NCI-H748 (cell line): Measurements from ENCODE around the gene DNAL4.
A peak's percentile ranks its signal among the peaks of the same experiment; 100 is the strongest.
"Not testable (repeated sequence)": the region's sequence is repeated elsewhere in the genome, so short reads cannot be mapped to it uniquely, and the experiment has no call there.

Source experiments
- DNase-seq: peaks from one replicate; lab custom pipeline; 2025; ENCODE audit not compliant: unreplicated experiment; lab: John Stamatoyannopoulos, UW

DNAL4 gene

DNA sequence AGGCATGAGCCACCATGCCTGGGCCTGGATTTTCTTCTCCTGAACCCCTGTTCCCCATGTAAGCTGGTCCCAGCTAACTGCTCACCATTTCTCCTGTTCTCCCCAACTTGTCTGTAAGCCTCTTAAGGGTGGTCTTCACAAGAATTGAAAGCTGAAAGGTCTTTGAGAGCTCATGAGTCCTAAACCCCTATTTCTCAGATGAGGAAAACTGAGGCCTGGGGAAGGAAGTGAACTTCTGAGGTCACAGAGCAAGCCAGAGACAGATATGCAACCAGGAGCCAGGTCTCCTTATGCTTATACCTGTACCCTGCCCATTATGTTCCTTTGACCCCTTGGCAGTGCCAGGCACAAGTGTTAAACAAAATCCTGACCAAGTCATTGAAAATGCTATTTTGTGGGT, 33.6 kb upstream of the DNAL4 start:
- DNase-seq = no peak

GRCh38 chr22:38826801-38827200, 32.9 kb upstream of the DNAL4 start:
- no peak for DNase-seq

DNA sequence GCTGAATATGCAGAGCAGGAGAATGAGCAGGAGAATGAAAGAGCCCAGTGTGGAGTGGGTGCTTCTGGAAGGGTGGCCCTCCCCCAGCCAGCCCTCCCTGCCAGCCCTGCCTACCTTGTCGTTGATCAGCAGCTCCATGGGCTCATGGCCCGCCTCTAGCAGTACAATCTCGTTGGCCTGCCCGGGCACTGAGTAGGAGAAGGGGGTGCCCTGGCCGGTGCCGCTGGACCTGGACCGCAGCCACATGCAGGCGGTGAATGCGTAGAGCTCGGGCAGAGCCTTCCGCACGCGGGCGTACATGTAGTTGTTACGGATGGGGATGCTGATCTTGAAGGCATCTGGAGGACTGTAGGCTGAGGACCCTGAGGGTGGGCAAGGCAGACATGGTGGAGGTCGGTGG, 32.4 kb upstream of the DNAL4 start:
- no peak for DNase-seq

GRCh38 chr22:38824585-38824984, 30.6 kb upstream of the DNAL4 start:
- DNase-seq = no peak

DNA sequence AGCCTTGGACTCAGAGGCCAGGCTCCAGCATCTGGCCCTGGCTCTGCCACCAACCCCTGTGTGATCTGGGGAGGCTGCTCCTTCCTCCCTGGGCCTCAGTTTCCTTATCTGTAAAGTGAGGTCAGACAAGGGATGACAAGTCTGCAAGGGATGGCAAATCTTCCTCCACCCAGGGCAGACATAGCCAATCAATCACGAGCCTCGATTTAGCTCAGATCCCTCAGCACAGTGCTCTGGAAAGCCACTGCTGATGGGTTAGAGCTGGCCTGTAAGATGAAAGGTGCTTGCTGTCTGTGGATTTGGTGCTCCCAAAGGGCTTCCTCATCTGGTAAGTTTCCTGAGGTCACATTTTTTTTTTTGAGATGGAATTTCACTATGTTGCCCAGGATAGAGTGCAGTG, 29.7 kb upstream of the DNAL4 start:
- no peak for DNase-seq

DNA sequence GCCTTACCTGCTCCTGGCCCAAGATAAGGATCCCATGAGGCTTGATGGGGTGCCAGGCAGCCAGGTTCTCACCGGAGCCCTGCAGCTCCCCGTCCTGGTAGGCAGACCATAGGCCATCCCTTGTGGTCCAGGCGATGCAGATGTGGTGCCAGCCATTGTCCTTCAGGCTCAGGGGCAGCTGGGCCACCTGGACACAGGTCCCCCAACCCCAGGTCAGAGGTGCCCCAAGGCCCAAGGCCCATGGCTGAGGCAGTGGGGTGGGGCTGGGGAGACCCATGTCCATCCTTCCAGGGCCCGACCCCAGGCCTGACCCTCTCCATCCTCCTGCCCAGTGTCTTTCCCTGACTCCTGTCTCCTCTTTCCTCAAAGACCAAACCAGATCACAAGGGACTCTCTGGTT, 29.1 kb upstream of the DNAL4 start:
- DNase-seq = no peak

DNA sequence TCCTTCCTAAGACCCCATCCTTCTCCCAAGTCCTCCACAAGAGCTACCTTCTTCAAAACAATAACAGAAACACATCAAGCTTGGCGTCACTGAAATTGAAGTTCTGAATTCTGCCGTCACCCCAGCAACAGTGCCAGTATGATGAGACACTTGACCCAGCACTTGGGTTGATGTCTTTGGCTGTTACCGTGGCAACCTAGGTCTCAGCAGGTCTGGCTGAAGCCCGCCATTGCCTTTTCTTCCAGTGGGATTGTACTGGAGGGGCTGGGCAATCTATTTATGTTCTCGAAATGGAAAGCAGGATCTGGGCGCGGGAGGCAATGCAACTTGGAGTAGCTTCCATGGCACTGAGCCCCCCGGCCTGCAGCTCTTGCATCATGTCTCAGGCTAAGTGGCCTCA, 26.1 kb upstream of the DNAL4 start:
- peak; percentile 34 for DNase-seq

DNA sequence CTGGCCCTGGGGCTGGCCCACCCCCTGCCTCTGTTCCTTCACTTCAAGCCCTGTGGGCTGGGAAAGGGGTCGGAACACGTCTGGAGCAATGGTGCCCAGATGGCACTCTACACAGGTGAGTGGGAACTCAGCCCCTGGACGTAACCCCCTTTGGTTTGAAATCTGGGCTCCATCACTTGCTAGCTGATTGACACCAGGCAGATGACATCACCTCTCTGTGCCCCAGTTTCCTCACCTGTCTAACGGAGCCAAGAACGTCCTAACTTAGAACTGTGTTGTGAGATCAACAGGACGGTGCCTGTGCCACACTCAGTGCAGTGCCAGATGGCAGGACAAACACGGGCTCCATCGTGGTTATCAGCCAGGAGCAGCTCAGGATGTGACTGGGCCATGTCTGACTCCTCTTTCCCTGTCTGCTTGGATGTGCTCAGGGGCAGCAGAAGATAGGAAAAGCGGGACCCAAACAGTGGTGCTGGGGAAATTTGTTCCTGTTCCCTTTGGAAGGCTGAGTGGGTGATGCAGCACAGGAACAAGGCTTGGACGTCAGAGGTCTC, 25.5 kb upstream of the DNAL4 start:
- no peak for DNase-seq

DNA sequence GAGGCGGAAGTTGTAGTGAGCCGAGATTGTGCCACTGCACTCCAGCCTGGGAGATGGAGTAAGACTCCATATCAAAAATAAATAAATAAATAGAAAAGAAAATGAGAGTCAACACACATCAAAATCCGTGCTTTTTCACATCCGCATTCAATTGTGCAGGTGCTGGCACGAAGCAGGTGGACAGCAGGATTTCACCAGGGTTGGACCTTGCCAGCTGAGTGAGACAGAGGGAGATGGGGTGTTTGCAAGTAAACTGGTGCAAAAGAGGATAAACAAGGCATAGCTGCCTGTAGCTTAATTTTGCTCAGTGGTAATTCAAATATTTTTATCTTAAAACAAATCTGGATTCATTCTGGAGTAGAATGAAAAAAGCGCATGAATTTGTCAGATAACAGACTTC, 23.3 kb upstream of the DNAL4 start:
- DNase-seq = no peak

DNA sequence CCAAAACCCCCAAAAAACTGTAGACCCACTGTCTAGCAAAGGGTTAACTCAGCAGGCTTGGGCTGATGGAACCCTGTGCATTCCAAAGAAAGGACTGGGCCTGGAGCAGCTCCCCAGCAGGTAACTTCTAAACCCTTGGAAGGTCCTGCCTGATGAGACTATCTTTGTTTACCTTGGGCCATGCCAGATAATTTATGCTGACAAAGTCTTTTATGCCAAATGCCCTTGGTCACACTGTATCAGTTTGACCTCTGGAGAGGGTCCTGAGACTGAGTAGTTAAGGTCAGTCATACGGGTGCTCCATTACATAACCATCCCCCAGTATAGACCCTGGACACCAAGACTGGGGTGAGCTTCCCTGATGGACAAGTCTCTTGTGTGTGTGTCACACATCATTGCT, 21.9 kb upstream of the DNAL4 start:
- no peak for DNase-seq

GRCh38 chr22:38811241-38811640, 17.3 kb upstream of the DNAL4 start:
- no peak for DNase-seq

DNA sequence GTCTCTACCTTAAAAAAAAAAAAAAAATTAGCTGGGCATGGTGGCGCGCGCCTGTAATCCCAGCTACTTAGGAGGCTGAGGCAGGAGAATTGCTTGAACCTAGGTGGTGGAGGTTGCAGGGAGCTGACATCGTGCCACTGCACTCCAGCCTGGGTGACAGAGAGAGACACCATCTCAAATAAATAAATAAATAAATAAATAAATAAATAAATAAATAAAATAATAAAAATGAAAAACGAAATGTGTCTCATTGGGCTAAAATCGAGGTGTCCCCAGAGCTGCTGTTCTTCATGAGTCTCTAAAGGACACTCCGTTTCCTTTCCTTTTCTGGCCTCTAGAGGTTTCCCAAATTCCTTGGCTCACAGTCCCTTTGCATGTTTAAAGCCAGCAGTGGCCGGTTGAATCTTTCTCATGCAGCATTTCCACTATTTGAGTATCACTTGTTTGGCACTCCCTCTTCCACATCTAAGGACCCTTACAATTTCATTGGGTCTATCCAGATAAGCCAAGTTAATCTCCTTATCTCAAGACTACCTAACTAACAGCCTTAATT, 11.2 kb upstream of the DNAL4 start:
- not testable (repeated sequence) for DNase-seq

DNA sequence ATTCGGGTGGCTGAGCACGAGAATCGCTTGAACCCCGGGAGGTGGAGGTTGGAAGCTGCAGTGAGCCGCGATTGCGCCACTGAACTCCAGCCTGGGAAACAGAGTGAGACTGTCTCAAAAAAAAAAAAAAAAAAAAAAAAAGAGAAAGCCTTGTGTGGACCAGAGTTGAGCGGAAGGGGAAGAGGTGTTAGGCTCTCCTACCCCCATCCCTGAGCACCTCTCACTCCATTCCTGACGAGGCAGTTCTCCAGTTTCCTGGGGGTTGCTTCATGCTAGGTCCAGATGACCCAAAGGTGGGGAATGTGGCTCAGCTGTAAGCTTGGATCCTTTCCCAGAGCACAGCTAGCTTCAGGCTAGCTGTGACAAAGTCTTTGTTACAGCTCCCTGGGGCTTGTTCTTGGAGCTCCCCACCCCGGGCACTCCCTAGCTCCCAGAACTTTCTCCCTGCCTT, 8.8 kb upstream of the DNAL4 start:
- no peak for DNase-seq

GRCh38 chr22:38799265-38800002, 5.5 kb upstream of the DNAL4 start:
- peak; percentile 17 for DNase-seq

DNA sequence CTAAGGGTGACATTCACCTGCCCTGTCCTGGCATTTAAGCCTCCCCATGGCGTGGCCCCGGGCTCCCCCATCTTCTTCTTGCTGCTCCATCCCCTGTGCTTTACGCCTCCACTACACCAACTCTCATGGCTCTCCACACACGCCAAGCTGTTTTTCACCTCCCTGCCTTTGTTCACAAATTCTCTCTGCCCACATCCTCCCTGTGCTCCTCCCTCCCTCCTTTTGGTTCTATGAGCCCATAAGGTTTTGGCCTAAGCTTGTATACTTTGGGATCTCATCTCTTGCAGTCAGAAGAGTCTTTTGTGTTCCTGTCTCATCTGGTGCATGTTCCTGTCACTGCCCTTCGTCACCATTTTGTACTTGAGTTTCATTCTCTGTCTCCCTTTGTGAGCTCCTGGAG, 4.6 kb upstream of the DNAL4 start:
- no peak for DNase-seq

DNA sequence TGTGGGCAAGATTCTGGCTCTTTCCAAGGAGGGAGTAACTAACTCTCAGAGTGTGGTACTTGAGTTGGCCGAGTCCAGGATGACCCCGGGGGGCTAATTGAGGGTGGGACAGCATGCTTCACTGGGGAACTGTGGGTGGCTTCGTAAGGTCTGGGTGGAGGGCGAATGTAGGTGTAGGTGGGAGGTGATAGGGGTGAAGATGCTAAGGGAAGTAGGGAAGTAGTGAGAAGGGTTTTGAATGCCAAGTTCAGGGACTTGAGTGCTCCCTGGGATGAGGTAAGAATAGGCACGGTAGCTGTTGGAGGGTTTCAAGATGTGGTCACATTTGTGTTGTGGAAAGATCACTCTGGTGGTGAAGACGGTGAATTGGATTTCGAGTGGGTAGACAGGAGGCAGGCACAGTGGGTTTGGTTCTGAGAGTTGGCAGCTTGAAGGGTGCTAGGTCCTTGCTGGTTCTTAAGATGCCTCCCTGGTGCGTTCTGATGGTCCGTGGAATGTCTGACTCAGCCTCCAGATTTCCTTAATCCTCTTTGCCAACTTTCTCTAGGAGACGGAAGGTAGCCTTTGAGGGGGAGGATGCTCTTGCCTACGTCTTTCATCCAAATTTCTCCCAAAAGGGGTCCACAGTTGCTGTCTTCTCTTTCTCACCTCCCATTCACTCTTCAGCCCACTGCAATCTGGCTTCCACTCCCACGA, 2.5 kb upstream of the DNAL4 start:
- DNase-seq = no peak

DNA sequence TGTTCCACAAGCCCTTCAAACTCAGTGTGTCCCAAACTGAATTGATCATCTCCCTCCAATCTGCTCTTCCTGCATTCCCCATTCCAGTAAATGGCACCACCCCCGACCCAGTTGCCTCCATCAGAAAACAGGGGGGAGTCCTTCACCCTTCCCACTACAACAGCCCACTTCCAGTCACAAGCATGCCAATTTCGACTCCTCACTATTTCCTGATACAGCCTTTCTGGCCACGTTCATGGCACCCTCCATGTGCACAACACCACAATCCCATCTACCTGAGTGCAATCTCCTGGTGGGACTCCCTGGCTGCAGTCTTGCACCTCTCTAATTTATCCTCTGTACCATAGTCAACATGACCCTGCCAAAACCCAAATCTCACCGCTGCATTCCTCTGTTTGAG, 1.6 kb upstream of the DNAL4 start:
- no peak for DNase-seq

GRCh38 chr22:38793317-38793716, 626 bp downstream of the DNAL4 start:
- DNase-seq = no peak

DNA sequence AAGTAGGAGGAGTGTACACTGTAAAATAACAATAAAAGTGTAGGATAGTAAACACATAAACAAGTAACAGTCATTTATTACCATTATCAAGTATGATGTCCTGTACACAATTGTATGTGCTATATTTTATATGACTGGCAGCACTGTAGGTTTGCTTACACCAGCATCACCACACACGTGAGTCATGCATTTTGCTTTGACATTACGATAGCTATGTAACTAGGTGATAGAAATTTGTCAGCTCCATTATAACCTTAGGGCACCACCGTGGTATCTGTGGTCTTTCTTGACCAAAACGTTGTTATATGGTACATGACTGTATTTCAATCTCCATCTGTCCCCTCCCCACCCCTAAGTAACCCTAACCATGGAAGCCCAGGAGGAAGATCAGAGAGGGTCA, 1.1 kb downstream of the DNAL4 start:
- DNase-seq = no peak

DNA sequence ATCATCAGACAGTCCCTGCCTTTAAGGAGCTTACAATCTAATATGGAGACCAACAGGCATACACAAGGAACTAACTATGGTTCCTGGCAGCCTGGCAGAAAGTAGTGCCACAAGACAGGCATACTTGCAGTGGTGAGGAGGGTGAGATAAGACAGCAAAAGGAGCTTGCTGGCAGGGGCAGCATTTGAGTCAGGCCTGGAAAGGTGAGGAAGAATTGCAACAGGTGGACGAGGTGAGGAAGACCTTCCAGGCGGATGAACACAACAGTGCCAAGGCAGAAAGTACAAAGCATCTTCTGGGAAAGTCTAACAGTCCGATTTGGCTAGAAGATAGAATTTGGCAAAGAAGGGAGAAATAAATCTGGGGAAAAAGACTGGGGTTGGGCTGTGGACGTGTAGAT, 4.3 kb downstream of the DNAL4 start:
- no peak for DNase-seq

DNA sequence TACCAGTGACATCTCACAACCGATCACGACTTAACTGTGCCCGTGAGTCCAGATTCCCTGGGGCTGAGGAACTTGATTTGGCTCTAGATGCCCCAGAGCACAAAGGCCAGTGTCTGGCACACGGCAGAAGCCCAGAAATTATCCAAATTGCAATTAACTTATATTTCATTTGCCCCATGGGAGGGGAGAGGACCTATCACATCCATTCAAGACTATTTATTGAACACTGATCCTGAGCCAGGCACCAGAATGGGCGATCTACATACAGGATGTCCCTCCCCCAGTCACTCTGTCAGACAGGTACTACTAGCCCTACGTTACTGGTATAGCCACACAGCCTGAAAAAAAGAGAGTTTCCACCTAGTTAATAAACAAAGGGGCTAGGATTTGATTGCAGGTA, 5.1 kb downstream of the DNAL4 start:
- DNase-seq = no peak
